Central memory CD8-positive, alpha-beta T cell (primary cell): ENCODE measurements around the gene MAST3.
"Not testable (repeated sequence)": the region's sequence is repeated elsewhere in the genome, so short reads cannot be mapped to it uniquely, and the experiment has no call there.

Experiments
- ATAC-seq: fragments of 150-1000 bp; cut with Tn5 transposase; replicated peaks from 2 replicates; pipeline ENCODE4 v1.10.0; 2022; ENCODE audit warnings: mild to moderate bottlenecking, moderate FRiP score, moderate number of reproducible peaks; ENCODE audit not compliant: poor library complexity, severe bottlenecking; ENCODE audit errors: extremely low read depth
- DNase-seq, 2 donors: peaks; one replicate each; pipeline ENCODE4 v3.0.0; 2021; ENCODE audit warnings: low spot score in 2 of 2
- H3K27ac Mint-ChIP-seq: one replicate; pipeline ENCODE4 v1.8.0; 2022; ENCODE audit warnings: low read depth, mild to moderate bottlenecking, moderate library complexity, mixed read lengths
- H3K27me3 Mint-ChIP-seq: one replicate; pipeline ENCODE4 v1.8.0; 2022; ENCODE audit warnings: mixed read lengths
- H3K36me3 Mint-ChIP-seq: one replicate; pipeline ENCODE4 v1.8.0; 2022; ENCODE audit warnings: mild to moderate bottlenecking, moderate library complexity, mixed read lengths; ENCODE audit not compliant: insufficient read depth
- H3K4me1 Mint-ChIP-seq: one replicate; pipeline ENCODE4 v1.8.0; 2022; ENCODE audit warnings: mixed read lengths
- H3K4me3 Mint-ChIP-seq: one replicate; pipeline ENCODE4 v1.8.0; 2022; ENCODE audit warnings: mild to moderate bottlenecking, moderate library complexity, mixed read lengths
- H3K9me3 Mint-ChIP-seq: one replicate; pipeline ENCODE4 v1.8.0; 2022; ENCODE audit warnings: mixed read lengths

Gene MAST3

GRCh38 chr19:18090545-18091216 is 6.9 kb upstream of the MAST3 start:
- DNase-seq (no peak), ATAC-seq (no peak)
- Mint-ChIP-seq H3K4me3 (peak overlapping the region; percentile 74), H3K4me1 (peaks cover 44% of the 10 kb centered on the region), H3K36me3 (peaks cover 24% of the 10 kb centered on the region), H3K27me3 (no peaks in the 10 kb centered on the region), H3K9me3 (no peaks in the 10 kb centered on the region), H3K27ac (peak overlapping the region; percentile 99)

GRCh38 chr19:18091217-18091608 is 6.4 kb upstream of the MAST3 start:
- peaks cover 24% of the 10 kb centered on the region for H3K36me3 Mint-ChIP-seq

DNA sequence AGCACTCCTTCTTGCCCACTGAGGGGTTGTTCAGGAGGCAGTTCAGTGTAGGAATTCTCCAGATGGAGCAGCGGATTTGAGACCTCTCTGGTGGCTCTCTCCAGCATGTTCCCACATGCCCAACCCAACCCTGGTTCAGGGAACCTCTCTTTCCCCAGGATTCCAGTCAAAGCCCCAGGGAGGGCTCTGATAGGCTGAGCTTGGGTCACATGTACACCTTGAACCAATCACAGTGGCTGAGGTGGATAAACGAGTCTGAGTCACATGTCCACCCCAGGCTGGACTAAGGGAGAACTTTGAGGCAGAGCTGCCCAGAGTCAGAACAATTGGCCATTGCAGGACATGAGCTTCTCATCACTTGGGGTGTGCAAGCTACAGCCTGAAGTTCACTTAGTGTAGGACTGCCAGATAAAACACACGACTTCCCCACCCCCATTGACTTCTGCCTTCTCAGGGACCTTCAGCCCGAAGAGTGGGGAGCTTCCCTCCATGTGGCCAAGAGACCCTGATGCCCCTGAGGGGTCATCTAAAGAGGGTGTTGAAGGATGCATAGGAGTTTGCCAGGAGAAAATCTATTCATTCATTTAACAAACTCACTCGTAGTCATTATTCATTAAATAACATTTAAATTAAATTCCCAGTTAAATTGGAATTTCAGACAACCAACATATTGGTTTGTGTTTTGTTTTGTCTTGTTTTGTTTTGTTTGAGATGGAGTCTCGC is 4.0 kb upstream of the MAST3 start:
- no peaks in the 10 kb centered on the region for H3K9me3 Mint-ChIP-seq
- ATAC-seq (no peak), DNase-seq (no peak)
- H3K27ac Mint-ChIP-seq: no peak overlapping the region
- H3K36me3 Mint-ChIP-seq: peaks cover 20% of the 10 kb centered on the region
- H3K27me3 Mint-ChIP-seq: no peaks in the 10 kb centered on the region
- H3K4me3 Mint-ChIP-seq: no peak overlapping the region
- peaks cover 40% of the 10 kb centered on the region for H3K4me1 Mint-ChIP-seq

More at GRCh38 chr19:18091217-18091608, 6.4 kb upstream of the MAST3 start:
- Mint-ChIP-seq H3K27ac (peak overlapping the region; percentile 99), H3K4me3 (peak overlapping the region; percentile 21), H3K27me3 (no peaks in the 10 kb centered on the region), H3K4me1 (peaks cover 44% of the 10 kb centered on the region), H3K9me3 (no peaks in the 10 kb centered on the region)
- peak; percentile 44 to 65 for DNase-seq
- peak; percentile 66 for ATAC-seq

DNA sequence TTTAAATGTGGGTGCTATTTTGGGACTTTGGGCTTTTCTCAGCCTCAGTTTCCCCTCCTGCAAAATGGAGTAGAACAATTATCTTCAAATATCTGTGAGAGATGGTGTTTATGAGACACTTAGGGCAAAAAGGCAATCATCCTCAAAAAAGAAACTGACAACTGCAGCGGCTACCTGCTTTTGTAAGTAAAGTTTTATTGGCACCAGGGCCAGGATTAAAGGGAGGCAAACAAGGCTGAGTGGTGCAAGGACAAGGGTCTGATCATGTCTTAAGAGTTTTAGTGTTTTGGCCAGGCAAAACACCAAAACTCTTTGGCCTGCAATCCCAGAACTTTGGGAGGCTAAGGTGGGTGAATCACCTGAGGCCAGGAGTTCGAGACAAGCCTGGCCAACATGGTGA is 1.3 kb upstream of the MAST3 start:
- Mint-ChIP-seq H3K4me1 (peaks cover 31% of the 10 kb centered on the region), H3K4me3 (no peak overlapping the region), H3K27me3 (no peaks in the 10 kb centered on the region), H3K27ac (no peak overlapping the region), H3K36me3 (peaks cover 4% of the 10 kb centered on the region), H3K9me3 (no peaks in the 10 kb centered on the region)
- DNase-seq (no peak), ATAC-seq (no peak)

GRCh38 chr19:18097993-18098890 is 664 bp downstream of the MAST3 start:
- H3K4me1 Mint-ChIP-seq: peaks cover 31% of the 10 kb centered on the region
- DNase-seq: no peak
- H3K4me3 Mint-ChIP-seq: peak overlapping the region; percentile 78
- H3K27me3 Mint-ChIP-seq: no peaks in the 10 kb centered on the region
- peak overlapping the region; percentile 89 for H3K27ac Mint-ChIP-seq
- no peaks in the 10 kb centered on the region for H3K9me3 Mint-ChIP-seq
- peak; percentile 34 for ATAC-seq
- peaks cover 5% of the 10 kb centered on the region for H3K36me3 Mint-ChIP-seq

- no peak for DNase-seq
- peaks cover 31% of the 10 kb centered on the region for H3K4me1 Mint-ChIP-seq
- peak overlapping the region; percentile 89 for H3K27ac Mint-ChIP-seq
- H3K27me3 Mint-ChIP-seq: no peaks in the 10 kb centered on the region
- no peaks in the 10 kb centered on the region for H3K9me3 Mint-ChIP-seq
- peak overlapping the region; percentile 78 for H3K4me3 Mint-ChIP-seq
- H3K36me3 Mint-ChIP-seq: peaks cover 5% of the 10 kb centered on the region
- ATAC-seq: peak; percentile 7
Observed at GRCh38 chr19:18098891-18099622, 1.5 kb downstream of the MAST3 start.

GRCh38 chr19:18099623-18099995 is 2.0 kb downstream of the MAST3 start:
- Mint-ChIP-seq H3K27me3 (no peaks in the 10 kb centered on the region), H3K4me3 (peak overlapping the region; percentile 78), H3K36me3 (peaks cover 5% of the 10 kb centered on the region), H3K9me3 (no peaks in the 10 kb centered on the region), H3K27ac (peak overlapping the region; percentile 89), H3K4me1 (peaks cover 31% of the 10 kb centered on the region)
- ATAC-seq: no peak
- DNase-seq: no peak

GRCh38 chr19:18100710-18101109 is 3.1 kb downstream of the MAST3 start:
- ATAC-seq: no peak
- Mint-ChIP-seq H3K9me3 (no peaks in the 10 kb centered on the region), H3K4me1 (peaks cover 31% of the 10 kb centered on the region), H3K4me3 (no peak overlapping the region), H3K27ac (no peak overlapping the region), H3K36me3 (peaks cover 5% of the 10 kb centered on the region), H3K27me3 (no peaks in the 10 kb centered on the region)
- DNase-seq: no peak

- ATAC-seq: no peak
- H3K4me3 Mint-ChIP-seq: no peak overlapping the region
- H3K27ac Mint-ChIP-seq: no peak overlapping the region
- no peaks in the 10 kb centered on the region for H3K9me3 Mint-ChIP-seq
- DNase-seq: no peak
- peaks cover 5% of the 10 kb centered on the region for H3K36me3 Mint-ChIP-seq
- no peaks in the 10 kb centered on the region for H3K27me3 Mint-ChIP-seq
- peaks cover 31% of the 10 kb centered on the region for H3K4me1 Mint-ChIP-seq
Observed at GRCh38 chr19:18101268-18101667, 3.7 kb downstream of the MAST3 start.

- Mint-ChIP-seq H3K4me1 (peaks cover 27% of the 10 kb centered on the region), H3K4me3 (peak overlapping the region; percentile 49), H3K27ac (no peak overlapping the region), H3K36me3 (peaks cover 4% of the 10 kb centered on the region), H3K9me3 (no peaks in the 10 kb centered on the region), H3K27me3 (no peaks in the 10 kb centered on the region)
- ATAC-seq: no peak
- DNase-seq: no peak
Observed at GRCh38 chr19:18102916-18103542, 5.5 kb downstream of the MAST3 start.

DNA sequence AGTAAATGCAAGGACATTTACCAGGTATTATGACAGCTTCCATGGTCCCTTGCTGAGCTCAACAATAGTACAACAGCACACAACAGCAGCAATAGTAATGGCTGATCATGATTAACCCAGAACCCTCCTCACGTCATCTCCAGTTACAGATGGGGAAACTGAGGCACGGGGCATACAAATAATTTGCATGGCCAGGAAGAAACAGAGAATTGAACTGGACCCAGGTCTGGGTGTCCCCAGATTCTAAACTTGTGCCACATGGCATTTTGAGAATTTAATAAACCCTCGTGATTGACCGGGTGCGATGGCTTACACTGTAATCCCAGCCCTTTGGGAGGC is 7.2 kb downstream of the MAST3 start:
- Mint-ChIP-seq H3K9me3 (no peaks in the 10 kb centered on the region), H3K36me3 (peaks cover 3% of the 10 kb centered on the region), H3K27me3 (no peaks in the 10 kb centered on the region), H3K27ac (no peak overlapping the region), H3K4me1 (peaks cover 20% of the 10 kb centered on the region), H3K4me3 (peak overlapping the region; percentile 63)
- ATAC-seq: peak; percentile 38
- DNase-seq: no peak

- H3K27me3 Mint-ChIP-seq, H3K4me3 Mint-ChIP-seq, ATAC-seq: not testable (repeated sequence)
Observed at GRCh38 chr19:18105259-18105658, 7.7 kb downstream of the MAST3 start.

More at GRCh38 chr19:18105259-18105658, 7.7 kb downstream of the MAST3 start:
- H3K4me1 Mint-ChIP-seq: peaks cover 17% of the 10 kb centered on the region
- not testable (repeated sequence) for DNase-seq, H3K36me3 Mint-ChIP-seq, H3K27ac Mint-ChIP-seq, H3K9me3 Mint-ChIP-seq
